HepG2 (cell line): ENCODE results near the gene OR13A1.
"Not testable (repeated sequence)": the region's sequence is repeated elsewhere in the genome, so short reads cannot be mapped to it uniquely, and the experiment has no call there.

Experiments
- POLR2A ChIP-seq, 2 experiments: IDR thresholded peaks; 2 replicates each; pipeline ENCODE4 v1.6.1; 2011; ENCODE audit warnings: low read depth in 2 of 2, low read length in 2 of 2, mild to moderate bottlenecking in 1 of 2, moderate library complexity in 1 of 2; ENCODE audit not compliant: insufficient read depth in 1 of 2
- U2AF1 ChIP-seq: fragments of 200-400 bp; formaldehyde crosslinking; optimal IDR thresholded peaks from 2 replicates; pipeline ENCODE3; 2017; ENCODE audit warnings: mild to moderate bottlenecking, low read depth, low read length
- ZBTB1 ChIP-seq: sonication (generic); formaldehyde crosslinking; IDR thresholded peaks from 2 replicates; pipeline ENCODE4 v1.4.0; 2020; ENCODE audit warnings: missing genetic modification reagents, borderline replicate concordance
- ZBTB7A ChIP-seq: sonication (generic); formaldehyde crosslinking; IDR thresholded peaks from 2 replicates; pipeline ENCODE4 v1.8.0; 2022; ENCODE audit warnings: mild to moderate bottlenecking, missing genetic modification reagents
- TF ChIP-seq, protein P1 (sequence below): conservative IDR thresholded peaks from 2 replicates; pipeline ENCODE4 v1.6.1; 2018; ENCODE audit warnings: missing genetic modification reagents

GRCh38 chr10:45348196-45348765 lies 32.9 kb upstream of the OR13A1 start:
- TF ChIP-seq, protein P1, sequence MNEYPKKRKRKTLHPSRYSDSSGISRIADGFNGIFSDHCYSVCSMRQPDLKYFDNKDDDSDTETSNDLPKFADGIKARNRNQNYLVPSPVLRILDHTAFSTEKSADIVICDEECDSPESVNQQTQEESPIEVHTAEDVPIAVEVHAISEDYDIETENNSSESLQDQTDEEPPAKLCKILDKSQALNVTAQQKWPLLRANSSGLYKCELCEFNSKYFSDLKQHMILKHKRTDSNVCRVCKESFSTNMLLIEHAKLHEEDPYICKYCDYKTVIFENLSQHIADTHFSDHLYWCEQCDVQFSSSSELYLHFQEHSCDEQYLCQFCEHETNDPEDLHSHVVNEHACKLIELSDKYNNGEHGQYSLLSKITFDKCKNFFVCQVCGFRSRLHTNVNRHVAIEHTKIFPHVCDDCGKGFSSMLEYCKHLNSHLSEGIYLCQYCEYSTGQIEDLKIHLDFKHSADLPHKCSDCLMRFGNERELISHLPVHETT (CRISPR knock-in tag) = not testable (repeated sequence)
- not testable (repeated sequence) for TF ChIP-seq ZBTB1 (CRISPR knock-in tag); POLR2A (IDR thresholded peaks at IDR 0.05; ENCODE audit: insufficient read depth in 1 of 2, low read depth in 2 of 2, low read length in 2 of 2); ZBTB7A; U2AF1
